NCI-H2107 treated with DMSO at 0.1 percent for 48 hours (cell line): ENCODE results near the gene EIF5AL1.
"Not testable (repeated sequence)": the region's sequence is repeated elsewhere in the genome, so short reads cannot be mapped to it uniquely, and the experiment has no call there.

Experiments used
- DNase-seq: peaks from one replicate; lab custom pipeline; 2025; ENCODE audit not compliant: unreplicated experiment; lab: John Stamatoyannopoulos, UW

The EIF5AL1 gene

GRCh38 chr10:79487296-79488194 lies 24.8 kb upstream of the EIF5AL1 start:
- DNase-seq: no peak

- no peak for DNase-seq
Measured at GRCh38 chr10:79488336-79488735, 24.0 kb upstream of the EIF5AL1 start.

GRCh38 chr10:79488870-79489269 lies 23.5 kb upstream of the EIF5AL1 start:
- DNase-seq: no peak

GRCh38 chr10:79490400-79491142 lies 21.8 kb upstream of the EIF5AL1 start:
- no peak for DNase-seq

GRCh38 chr10:79491143-79491835 lies 21.0 kb upstream of the EIF5AL1 start:
- no peak for DNase-seq

- DNase-seq: no peak
Measured at GRCh38 chr10:79492256-79492655, 20.1 kb upstream of the EIF5AL1 start.

GRCh38 chr10:79492839-79493238 lies 19.5 kb upstream of the EIF5AL1 start:
- DNase-seq: no peak

GRCh38 chr10:79493806-79494205 lies 18.5 kb upstream of the EIF5AL1 start:
- no peak for DNase-seq

- DNase-seq: no peak
Measured at GRCh38 chr10:79494871-79495705, 17.2 kb upstream of the EIF5AL1 start.

- no peak for DNase-seq
Measured at GRCh38 chr10:79495791-79496190, 16.5 kb upstream of the EIF5AL1 start.

GRCh38 chr10:79496896-79497295 lies 15.4 kb upstream of the EIF5AL1 start:
- no peak for DNase-seq

- no peak for DNase-seq
Measured at GRCh38 chr10:79498291-79498829, 14.0 kb upstream of the EIF5AL1 start.

- DNase-seq: no peak
Measured at GRCh38 chr10:79502561-79503309, 9.6 kb upstream of the EIF5AL1 start.

GRCh38 chr10:79503787-79504186 lies 8.5 kb upstream of the EIF5AL1 start:
- DNase-seq: not testable (repeated sequence)

- DNase-seq: not testable (repeated sequence)
Measured at GRCh38 chr10:79504483-79504882, 7.8 kb upstream of the EIF5AL1 start.

- DNase-seq: not testable (repeated sequence)
Measured at GRCh38 chr10:79505328-79505727, 7.0 kb upstream of the EIF5AL1 start.

GRCh38 chr10:79505829-79506228 lies 6.5 kb upstream of the EIF5AL1 start:
- no peak for DNase-seq

GRCh38 chr10:79507440-79508167 lies 4.7 kb upstream of the EIF5AL1 start:
- no peak for DNase-seq

GRCh38 chr10:79508245-79508644 lies 4.1 kb upstream of the EIF5AL1 start:
- not testable (repeated sequence) for DNase-seq
